GM12878 (cell line): ENCODE measurements around the gene AGAP1. TPM values are rescaled to one million over a fixed set of nuclear protein-coding genes. Genes with fewer than 3 reads are reported as not detected.

Source experiments
- ATAC-seq: fragments of 200-7000 bp; cut with Tn5 transposase; 3 replicates; pipeline ENCODE4 v1.9.1; 2020; ENCODE audit warnings: mild to moderate bottlenecking, moderate library complexity
- BruUV-seq: library from RNA; stranded (reverse); fragments of 400-500 nt; replicated peaks from 2 replicates; lab custom pipeline; 2021; lab: Mats Ljungman, UMichigan
- CTCF ChIA-PET: fragments of 300-600 bp; sonication (Branson Sonifier 250); formaldehyde crosslinking; extraction: SDS; loops from one replicate; lab custom pipeline; 2021; ENCODE audit warnings: inconsistent platforms; lab: Yijun Ruan, JAX
- POLR2A ChIA-PET: fragments of 350-600 bp; formaldehyde crosslinking; extraction: SDS; loops from one replicate; lab custom pipeline; 2021; ENCODE audit warnings: inconsistent platforms; lab: Charles Lee
- RAD21 ChIA-PET: fragments of 300-600 bp; sonication (Branson Sonifier 250); formaldehyde crosslinking; loops from one replicate; lab custom pipeline; 2023; ENCODE audit warnings: antibody characterized with exemption; ENCODE audit not compliant: unreplicated experiment; lab: Charles Lee
- SMC1A ChIA-PET: fragments of 300-600 bp; sonication (Branson Sonifier 250); formaldehyde crosslinking; loops from one replicate; lab custom pipeline; 2023; ENCODE audit not compliant: unreplicated experiment, uncharacterized antibody; lab: Charles Lee
- DNase-seq: peaks from one replicate; pipeline ENCODE4 v3.0.0-alpha.2; 2011; ENCODE audit warnings: low read depth, low spot score
- FAIRE-seq: peaks from 3 replicates; lab custom pipeline; 2011; peaks lifted over from hg19 to GRCh38; lab: Jason Lieb, UNC
- H2AFZ ChIP-seq: 2 replicates; pipeline ENCODE4 v1.6.0; 2011; ENCODE audit warnings: low read depth, low read length, control low read depth; ENCODE audit not compliant: control insufficient read depth
- H3K27ac ChIP-seq: 2 replicates; pipeline ENCODE4 v1.5.1; 2011; ENCODE audit warnings: control low read depth; ENCODE audit not compliant: control insufficient read depth, insufficient read depth
- H3K27me3 ChIP-seq, 2 experiments: replicated peaks in 1 of 2; 2 replicates each; pipeline versions ENCODE4 v1.6.0 to v1.6.1; 2011; ENCODE audit warnings: low read length in 1 of 2; ENCODE audit not compliant: control insufficient read depth in 2 of 2, insufficient read depth in 2 of 2
- H3K36me3 ChIP-seq, 2 experiments: 2 replicates each; pipeline ENCODE4 v1.5.1; 2011; ENCODE audit warnings: low read length in 1 of 2; ENCODE audit not compliant: control insufficient read depth in 2 of 2, insufficient read depth in 2 of 2
- H3K4me1 ChIP-seq: 2 replicates; pipeline ENCODE4 v1.6.1; 2011; ENCODE audit warnings: mild to moderate bottlenecking, low read length, moderate library complexity, mixed read lengths; ENCODE audit not compliant: control insufficient read depth, insufficient read depth
- H3K4me2 ChIP-seq: 2 replicates; pipeline ENCODE4 v1.6.0; 2011; ENCODE audit warnings: control low read depth; ENCODE audit not compliant: control insufficient read depth, insufficient read depth
- H3K4me3 ChIP-seq: fragments of 200-600 bp; sonication (generic); 2 replicates; pipeline ENCODE4 v1.5.1; 2016
- H3K79me2 ChIP-seq: 2 replicates; pipeline ENCODE4 v1.6.0; 2011; ENCODE audit warnings: low read length; ENCODE audit not compliant: control insufficient read depth, insufficient read depth
- H3K9ac ChIP-seq: 2 replicates; pipeline ENCODE4 v1.8.0; 2011; ENCODE audit warnings: low read length, control low read depth, mixed read lengths; ENCODE audit not compliant: control insufficient read depth, insufficient read depth
- H3K9me3 ChIP-seq: replicated peaks from 3 replicates; pipeline ENCODE4 v1.5.1; 2011; ENCODE audit warnings: mild to moderate bottlenecking, low read length; ENCODE audit not compliant: control insufficient read depth, insufficient read depth
- H4K20me1 ChIP-seq: 2 replicates; pipeline ENCODE4 v1.6.0; 2011; ENCODE audit not compliant: control insufficient read depth, insufficient read depth
- ASH2L ChIP-seq: fragments of 300-600, 200-600 bp; sonication (generic); IDR thresholded peaks from 2 replicates; pipeline ENCODE4 v1.6.1; 2017; ENCODE audit warnings: low read depth, mild to moderate bottlenecking, borderline replicate concordance
- BCLAF1 ChIP-seq: fragments of 450-650 bp; IDR thresholded peaks from 2 replicates; pipeline ENCODE4 v1.6.1; 2017; ENCODE audit warnings: antibody characterized with exemption, mild to moderate bottlenecking, moderate library complexity
- CBFB ChIP-seq: IDR thresholded peaks from 2 replicates; pipeline ENCODE4 v1.6.1; 2016; ENCODE audit warnings: antibody characterized with exemption, low read depth
- CREM ChIP-seq: IDR thresholded peaks from 2 replicates; pipeline ENCODE4 v1.6.1; 2014; ENCODE audit warnings: antibody characterized with exemption, low read depth
- ETV6 ChIP-seq, 2 experiments: fragments of 450-650 bp in 1 of 2; IDR thresholded peaks in 1 of 2; conservative IDR thresholded peaks in 1 of 2; 2 replicates each; pipeline ENCODE4 v1.6.1; 2014; ENCODE audit warnings: antibody characterized with exemption in 1 of 2, borderline replicate concordance in 1 of 2, low read depth in 1 of 2, mild to moderate bottlenecking in 1 of 2, moderate library complexity in 1 of 2
- KLF5 ChIP-seq: fragments of 450-650 bp; IDR thresholded peaks from 2 replicates; pipeline ENCODE4 v1.6.1; 2014; ENCODE audit warnings: mild to moderate bottlenecking; ENCODE audit not compliant: partially characterized antibody
- NFXL1 ChIP-seq: fragments of 450-650 bp; IDR thresholded peaks from 2 replicates; pipeline ENCODE4 v1.6.1; 2017; ENCODE audit warnings: antibody characterized with exemption, mild to moderate bottlenecking, borderline replicate concordance
- NR2F1 ChIP-seq: fragments of 450-650 bp; conservative IDR thresholded peaks from 2 replicates; pipeline ENCODE4 v1.6.1; 2017; ENCODE audit warnings: mild to moderate bottlenecking
- POLR2AphosphoS2 ChIP-seq: IDR thresholded peaks from 2 replicates; pipeline ENCODE4 v1.6.1; 2011; ENCODE audit warnings: low read depth, mild to moderate bottlenecking, low read length, improper control_type of control experiment, moderate library complexity
- PRDM15 ChIP-seq: fragments of 450-650 bp; formaldehyde crosslinking; IDR thresholded peaks from 2 replicates; pipeline ENCODE4 v1.4.0; 2020; ENCODE audit warnings: mild to moderate bottlenecking, moderate library complexity
- RAD51 ChIP-seq: fragments of 450-650 bp; IDR thresholded peaks from 2 replicates; pipeline ENCODE4 v1.6.1; 2016; ENCODE audit warnings: moderate library complexity, mild to moderate bottlenecking, inconsistent platforms
- SUPT20H ChIP-seq: IDR thresholded peaks from 2 replicates; pipeline ENCODE4 v1.6.1; 2011; ENCODE audit warnings: low read depth, mild to moderate bottlenecking, low read length, moderate library complexity, borderline replicate concordance; ENCODE audit not compliant: control insufficient read depth
- WGBS: methylation state at CpG from one replicate; pipeline ENCODE4 v1.1.6; 2016; ENCODE audit warnings: low lambda C conversion rate; ENCODE audit not compliant: insufficient replicate concordance, insufficient coverage; ENCODE audit errors: missing lambda C conversion rate; 5-methylcytosine and 5-hydroxymethylcytosine counted together
- in situ Hi-C: fragments of 300-500 bp; cut with MboI; formaldehyde crosslinking; loops from 9 replicates; pipeline ENCODE4 v1.14.3; 2018; ENCODE audit warnings: mixed read lengths
- intact Hi-C: fragments of 100-400 bp; cut with micrococcal nuclease; formaldehyde crosslinking; loops from one replicate; pipeline ENCODE4 v1.14.2; 2022; ENCODE audit not compliant: unreplicated experiment
- polyA plus RNA-seq, 11 experiments: library from polyadenylated mRNA; depleted of rRNA in 4 of 11; unstranded in 6 of 11; stranded (reverse) in 5 of 11; fragments of >200 nt; fragmentation: Nextera tagmentation in 4 of 11; fragmentation: Illumina TruSeq in 1 of 11; extraction: Ambion mirVana in 4 of 11; extraction: Trizol in 1 of 11; gene quantifications; 1 replicate in 1 of 11; 2 replicates in 10 of 11; pipeline versions ENCODE4 v1.2.1 to v1.2.3, GENCODE V29; 2011 to 2016; ENCODE audit warnings: inconsistent platforms in 2 of 11, missing spikeins in 2 of 11, low read depth in 1 of 11
- total RNA-seq, 4 experiments: library from RNA; depleted of rRNA in 3 of 4; stranded (reverse); fragments of >200 nt in 3 of 4; fragmentation: Illumina TruSeq in 1 of 4; extraction: Trizol in 1 of 4; gene quantifications; 2 replicates each; pipeline versions ENCODE4 v1.2.1 to v1.2.3, GENCODE V29; 2013 to 2021

The AGAP1 gene
- total and polyA plus RNA-seq, 10 of the 15 experiments (the other 5 are each of a cell fraction or from before 2014, with no cell fraction given) = 0.05 to 0.15 (median 0.06) TPM; not detected in 7

- TF ChIP-seq BCLAF1 = no peak
- no peak for TF ChIP-seq SUPT20H
- TF ChIP-seq CREM = no peak
- no peak for TF ChIP-seq KLF5
- no peak for TF ChIP-seq NR2F1
- TF ChIP-seq RAD51 = no peak
- TF ChIP-seq ETV6 (conservative IDR thresholded peaks at IDR 0.05 in 1 of 2, IDR thresholded peaks at IDR 0.05 in 1 of 2; ENCODE audit: borderline replicate concordance in 1 of 2, low read depth in 1 of 2) = no peak
These were observed 417.3 kb downstream of the AGAP1 start (continued) for GRCh38 chr2:235911125-235911524.

GRCh38 chr2:235911633-235912233 lies 417.9 kb downstream of the AGAP1 start:
- Histone ChIP-seq H3K79me2 (no peaks in the 10 kb centered on the region), H3K9ac (no peak overlapping the region), H3K9me3 (no peaks in the 10 kb centered on the region), H3K4me3 (no peak overlapping the region), H3K4me2 (no peak overlapping the region), H4K20me1 (no peaks in the 10 kb centered on the region), H3K4me1 (peaks cover 3% of the 10 kb centered on the region; the same call in 1 of the 2 replicates), H3K27me3 (no peaks in the 10 kb centered on the region), H3K36me3 (no peaks in the 10 kb centered on the region), H3K27ac (no peak overlapping the region), H2AFZ (no peak overlapping the region)
- CTCF ChIA-PET = no interaction called here
- WGBS = 41% methylated on average over 10 of the region's 10 CpGs
- RAD21 ChIA-PET = no interaction called here
- SMC1A ChIA-PET = no interaction called here
- POLR2A ChIA-PET = no interaction called here
- FAIRE-seq = no peak
- in situ Hi-C loops (no loop called here), intact Hi-C loops (no loop called here)
- DNase-seq = no peak
- no TSS peak for BruUV-seq
- ATAC-seq = no peak
- TF ChIP-seq POLR2AphosphoS2 (no peak), CBFB (no peak), ASH2L (no peak), NFXL1 (no peak), PRDM15 (CRISPR knock-in tag) (no peak)
